ENCODE results near the gene TBC1D19.

TBC1D19 gene

DNA sequence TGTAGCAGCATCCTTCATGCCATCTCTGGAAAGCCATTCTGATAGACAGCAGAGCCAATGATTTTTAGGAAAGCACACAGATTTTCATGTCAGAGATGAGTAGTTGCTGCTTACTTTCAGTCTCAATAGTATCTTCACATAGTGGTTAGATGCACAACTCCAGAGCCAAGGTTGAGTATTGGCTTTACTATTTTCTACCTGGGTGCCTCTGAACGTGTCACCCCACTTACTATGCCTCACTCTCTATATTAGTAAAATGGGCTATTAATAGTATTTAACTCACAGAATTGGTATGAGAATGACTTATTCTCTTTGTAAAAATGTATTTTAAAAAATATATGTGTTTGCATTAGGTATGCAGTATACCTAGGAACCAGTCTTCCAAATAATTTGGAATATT is 168.0 kb downstream of the TBC1D19 start:
- DNase-seq = no peak
- Mint-ChIP-seq H3K36me3 (ENCODE audit: low read depth) (peaks cover 37% of the 10 kb centered on the region), H3K4me1 (ENCODE audit: low read depth) (peaks cover 14% of the 10 kb centered on the region), H3K27me3 (no peaks in the 10 kb centered on the region), H3K9me3 (no peaks in the 10 kb centered on the region), H3K4me3 (no peak overlapping the region), H3K27ac (peak overlapping the region; percentile 5)

DNA sequence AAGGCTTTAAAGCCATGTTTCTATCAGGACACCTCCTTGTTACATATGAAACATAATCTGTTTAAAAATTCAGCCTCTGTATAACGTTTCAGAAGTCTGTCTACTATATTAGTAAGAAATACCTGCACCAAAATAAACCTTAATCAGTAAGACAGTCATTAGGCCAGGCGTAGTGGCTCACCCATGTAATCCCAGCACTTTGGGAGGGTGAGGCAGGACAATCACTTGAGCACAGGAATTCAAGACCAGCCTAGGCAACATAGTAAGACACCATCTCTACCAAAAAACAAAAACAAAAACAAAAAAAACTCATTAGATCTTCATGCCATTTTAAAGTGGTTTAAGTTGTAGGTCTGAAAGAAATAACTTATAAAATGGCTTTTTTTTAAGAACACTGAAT is 169.3 kb downstream of the TBC1D19 start:
- Mint-ChIP-seq H3K36me3 (ENCODE audit: low read depth) (peaks cover 40% of the 10 kb centered on the region), H3K27me3 (no peaks in the 10 kb centered on the region), H3K4me3 (no peak overlapping the region), H3K27ac (no peak overlapping the region), H3K4me1 (ENCODE audit: low read depth) (peaks cover 8% of the 10 kb centered on the region), H3K9me3 (no peaks in the 10 kb centered on the region)
- DNase-seq = no peak

DNA sequence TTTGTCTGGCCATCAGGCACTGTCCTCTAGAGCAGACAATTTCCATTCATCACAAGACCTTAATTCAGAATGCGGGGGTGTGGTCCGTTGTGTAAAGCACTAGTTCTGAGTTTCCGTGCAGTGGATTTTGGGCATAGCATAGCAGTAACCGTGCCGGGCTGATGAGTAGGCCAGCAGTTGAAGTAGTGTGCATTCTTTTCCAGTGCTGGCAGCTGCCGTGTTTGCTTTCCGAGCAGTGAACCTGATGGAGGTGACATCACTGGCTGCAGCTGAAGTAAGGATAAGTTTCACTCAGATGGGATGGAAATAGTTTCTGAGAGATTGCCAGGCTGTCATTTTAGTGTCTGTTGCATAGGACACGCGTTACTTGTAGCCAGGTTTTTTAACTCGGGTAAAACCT is 169.7 kb downstream of the TBC1D19 start:
- no peaks in the 10 kb centered on the region for H3K27me3 Mint-ChIP-seq
- no peak overlapping the region for H3K27ac Mint-ChIP-seq
- peaks cover 8% of the 10 kb centered on the region for H3K4me1 Mint-ChIP-seq (ENCODE audit: low read depth)
- H3K4me3 Mint-ChIP-seq = no peak overlapping the region
- no peaks in the 10 kb centered on the region for H3K9me3 Mint-ChIP-seq
- no peak for DNase-seq
- H3K36me3 Mint-ChIP-seq (ENCODE audit: low read depth) = peaks cover 35% of the 10 kb centered on the region

DNA sequence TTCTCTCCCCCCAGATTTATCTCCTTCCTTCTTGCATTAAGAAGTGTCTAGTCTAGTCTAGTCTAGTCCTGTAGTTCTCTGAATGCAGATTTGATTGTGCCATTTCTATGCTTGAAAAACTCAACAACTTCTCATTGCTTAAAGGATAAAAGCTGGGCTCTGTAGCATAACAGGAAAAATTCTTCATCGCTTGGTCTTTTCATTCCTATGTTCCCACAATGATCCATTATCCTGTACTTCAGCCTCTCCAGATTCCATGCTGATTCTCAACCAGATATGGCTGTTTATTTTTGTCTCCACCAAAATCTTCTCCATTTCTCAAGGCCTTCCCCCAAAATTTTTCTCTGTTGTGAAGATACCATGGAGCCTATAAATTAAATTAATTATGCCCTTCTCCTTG is 173.9 kb downstream of the TBC1D19 start:
- H3K4me3 Mint-ChIP-seq = no peak overlapping the region

DNA sequence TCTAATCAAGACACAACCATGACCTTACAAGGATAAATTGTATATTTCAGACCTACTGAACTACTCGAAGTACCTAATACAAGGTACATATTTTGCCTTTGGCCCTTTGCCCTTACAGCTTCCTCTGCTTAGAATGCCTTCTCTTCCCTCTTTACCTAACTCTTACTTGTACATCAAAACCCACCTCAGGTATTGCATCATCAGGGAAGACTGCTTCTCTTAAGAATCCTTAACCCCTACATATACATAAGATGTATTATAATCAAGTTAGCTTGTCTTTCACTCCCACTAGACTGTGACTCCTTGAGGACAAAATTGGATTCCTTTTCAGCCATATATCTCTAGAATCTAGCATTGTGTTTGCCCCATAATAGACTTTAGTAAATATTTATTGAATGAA is 175.0 kb downstream of the TBC1D19 start:
- H3K4me3 Mint-ChIP-seq = no peak overlapping the region
- H3K4me1 Mint-ChIP-seq (ENCODE audit: low read depth) = peaks cover 3% of the 10 kb centered on the region
- peaks cover 10% of the 10 kb centered on the region for H3K36me3 Mint-ChIP-seq (ENCODE audit: low read depth)
- no peak overlapping the region for H3K27ac Mint-ChIP-seq
- no peak for DNase-seq
- H3K27me3 Mint-ChIP-seq = no peaks in the 10 kb centered on the region
- H3K9me3 Mint-ChIP-seq = no peaks in the 10 kb centered on the region

More for the DNA sequence above, 173.9 kb downstream of the TBC1D19 start:
- Mint-ChIP-seq H3K27ac (no peak overlapping the region), H3K9me3 (no peaks in the 10 kb centered on the region), H3K4me1 (ENCODE audit: low read depth) (peaks cover 3% of the 10 kb centered on the region), H3K27me3 (no peaks in the 10 kb centered on the region), H3K36me3 (ENCODE audit: low read depth) (peaks cover 14% of the 10 kb centered on the region)
- no peak for DNase-seq

DNA sequence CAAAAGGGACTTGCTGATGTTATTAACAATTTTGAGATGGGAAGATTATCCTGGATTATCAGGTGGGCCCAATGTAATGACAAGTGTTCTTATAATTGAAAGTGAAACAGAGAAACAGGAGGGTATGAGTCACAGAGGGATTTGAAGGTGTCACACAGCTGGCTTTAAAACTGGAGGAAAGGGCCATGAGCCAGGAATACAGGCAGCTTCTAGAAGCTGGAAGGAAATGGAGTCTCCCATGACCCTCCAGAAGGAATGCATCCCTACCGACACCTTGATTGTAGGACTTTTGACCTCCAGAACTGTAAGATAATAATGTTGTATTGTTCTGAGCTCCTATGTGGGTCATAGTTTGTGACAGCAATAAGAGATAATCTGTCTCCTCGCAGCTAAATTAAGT is 178.8 kb downstream of the TBC1D19 start:
- Mint-ChIP-seq H3K4me1 (ENCODE audit: low read depth) (peaks cover 3% of the 10 kb centered on the region), H3K9me3 (no peaks in the 10 kb centered on the region)

DNA sequence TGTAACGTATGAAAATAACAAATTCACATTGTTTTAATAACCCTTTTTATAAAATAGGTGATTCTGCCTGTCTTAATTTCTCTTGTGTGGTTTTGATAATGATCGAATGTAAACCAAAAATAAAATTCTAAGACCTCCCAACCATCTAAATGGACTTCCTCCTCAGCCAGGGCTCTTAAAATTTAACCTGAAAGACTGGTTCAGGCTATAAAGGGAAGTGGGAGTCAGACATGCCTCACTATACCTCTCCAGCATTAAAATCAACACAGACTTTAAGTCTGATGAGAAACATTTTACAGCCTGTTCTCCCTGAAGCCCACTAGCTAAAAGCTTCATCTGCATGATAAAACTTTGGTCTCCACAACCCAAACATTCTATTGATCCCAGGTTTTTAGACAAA is 179.2 kb downstream of the TBC1D19 start:
- H3K36me3 Mint-ChIP-seq (ENCODE audit: low read depth) = peaks cover 4% of the 10 kb centered on the region
- H3K4me1 Mint-ChIP-seq (ENCODE audit: low read depth) = peaks cover 3% of the 10 kb centered on the region
- DNase-seq = no peak
- no peaks in the 10 kb centered on the region for H3K9me3 Mint-ChIP-seq
- H3K27me3 Mint-ChIP-seq = no peaks in the 10 kb centered on the region
- no peak overlapping the region for H3K27ac Mint-ChIP-seq
- H3K4me3 Mint-ChIP-seq = no peak overlapping the region

More for the DNA sequence above, 178.8 kb downstream of the TBC1D19 start:
- no peak for DNase-seq
- Mint-ChIP-seq H3K36me3 (ENCODE audit: low read depth) (peaks cover 4% of the 10 kb centered on the region), H3K4me3 (no peak overlapping the region), H3K27ac (no peak overlapping the region), H3K27me3 (no peaks in the 10 kb centered on the region)

DNA sequence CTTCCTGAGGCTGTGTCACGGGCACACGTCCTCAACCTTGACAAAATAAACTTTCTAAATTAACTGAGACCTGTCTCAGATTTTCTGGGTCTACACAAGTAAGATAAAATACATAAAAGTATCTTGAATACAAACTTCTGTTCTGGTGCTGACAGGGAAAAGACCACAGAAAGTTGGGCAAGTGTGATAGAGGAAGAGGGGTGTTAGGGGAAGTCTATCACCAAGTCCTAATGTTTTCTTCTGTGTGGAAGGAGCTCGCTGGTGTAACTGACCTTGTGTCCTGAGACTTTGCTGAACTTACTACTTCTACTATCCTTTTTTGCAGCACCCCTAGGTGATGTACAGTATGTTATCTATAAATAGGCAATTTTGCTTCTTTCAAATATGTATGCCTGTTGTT is 179.8 kb downstream of the TBC1D19 start:
- Mint-ChIP-seq H3K9me3 (no peaks in the 10 kb centered on the region), H3K27me3 (no peaks in the 10 kb centered on the region), H3K27ac (no peak overlapping the region), H3K4me1 (ENCODE audit: low read depth) (peaks cover 3% of the 10 kb centered on the region), H3K4me3 (no peak overlapping the region), H3K36me3 (ENCODE audit: low read depth) (peaks cover 4% of the 10 kb centered on the region)
- no peak for DNase-seq

DNA sequence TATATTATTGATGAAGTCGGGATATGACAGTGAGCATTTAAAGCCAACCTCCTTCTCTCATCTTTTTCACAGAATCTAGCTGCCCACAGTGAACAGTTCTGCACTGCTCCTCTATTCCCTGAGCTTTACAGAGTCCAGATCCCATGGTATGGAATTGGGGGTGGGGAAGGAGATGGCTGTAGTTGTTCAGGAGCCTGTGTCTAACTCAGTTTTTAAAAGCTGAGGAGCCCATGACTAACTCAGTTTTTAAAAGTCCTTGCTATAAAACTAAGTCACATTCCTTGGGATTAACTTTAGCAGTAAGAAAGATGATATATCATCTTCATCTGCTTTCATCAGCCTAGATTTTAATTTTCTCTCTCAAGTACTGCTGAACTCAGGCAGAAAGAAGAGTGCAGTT is 180.3 kb downstream of the TBC1D19 start:
- Mint-ChIP-seq H3K9me3 (no peaks in the 10 kb centered on the region), H3K4me3 (no peak overlapping the region), H3K27ac (no peak overlapping the region), H3K36me3 (ENCODE audit: low read depth) (peaks cover 6% of the 10 kb centered on the region), H3K4me1 (ENCODE audit: low read depth) (peaks cover 3% of the 10 kb centered on the region), H3K27me3 (no peaks in the 10 kb centered on the region)
- DNase-seq = no peak

DNA sequence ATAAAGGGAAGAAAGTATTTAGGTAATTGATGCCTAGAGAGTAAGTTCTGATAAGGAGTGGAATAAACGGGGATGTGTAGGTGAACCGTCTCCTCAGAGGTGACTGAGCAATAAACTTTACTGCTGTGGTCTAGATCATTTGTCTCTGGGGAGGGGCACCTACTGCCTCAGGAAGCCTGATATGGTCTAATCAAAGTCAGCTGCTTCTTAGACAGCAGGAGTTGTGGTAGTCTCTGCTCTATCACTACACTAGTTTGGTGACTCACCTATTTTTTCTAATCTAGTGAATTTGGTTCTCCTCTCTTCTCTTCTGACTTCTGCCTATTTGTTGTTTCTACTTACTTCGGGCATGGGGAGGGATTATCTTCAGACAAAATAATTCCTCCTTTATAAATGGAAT is 181.6 kb downstream of the TBC1D19 start:
- Mint-ChIP-seq H3K4me3 (no peak overlapping the region), H3K27ac (no peak overlapping the region), H3K9me3 (no peaks in the 10 kb centered on the region), H3K36me3 (ENCODE audit: low read depth) (peaks cover 8% of the 10 kb centered on the region), H3K27me3 (no peaks in the 10 kb centered on the region), H3K4me1 (ENCODE audit: low read depth) (peaks cover 3% of the 10 kb centered on the region)
- no peak for DNase-seq

DNA sequence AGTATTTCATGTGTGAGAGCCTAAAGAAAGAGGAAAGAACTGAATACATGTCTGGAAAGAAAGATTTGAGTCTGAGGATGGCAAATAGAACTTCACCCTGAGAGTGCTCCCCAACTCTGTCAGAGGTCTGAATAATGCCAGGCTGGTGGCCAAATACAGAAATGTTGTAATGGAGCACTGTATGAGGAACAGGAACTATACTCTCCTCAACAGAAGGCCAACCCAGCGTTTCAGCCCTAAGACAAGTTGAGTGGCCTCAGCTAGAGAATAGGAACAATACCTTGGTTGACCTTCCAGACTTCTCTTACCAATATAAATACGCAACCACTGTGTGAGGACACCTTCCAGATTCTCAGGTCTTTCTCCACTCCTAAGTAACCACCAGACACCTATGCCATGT is 182.3 kb downstream of the TBC1D19 start:
- no peak overlapping the region for H3K4me3 Mint-ChIP-seq

DNA sequence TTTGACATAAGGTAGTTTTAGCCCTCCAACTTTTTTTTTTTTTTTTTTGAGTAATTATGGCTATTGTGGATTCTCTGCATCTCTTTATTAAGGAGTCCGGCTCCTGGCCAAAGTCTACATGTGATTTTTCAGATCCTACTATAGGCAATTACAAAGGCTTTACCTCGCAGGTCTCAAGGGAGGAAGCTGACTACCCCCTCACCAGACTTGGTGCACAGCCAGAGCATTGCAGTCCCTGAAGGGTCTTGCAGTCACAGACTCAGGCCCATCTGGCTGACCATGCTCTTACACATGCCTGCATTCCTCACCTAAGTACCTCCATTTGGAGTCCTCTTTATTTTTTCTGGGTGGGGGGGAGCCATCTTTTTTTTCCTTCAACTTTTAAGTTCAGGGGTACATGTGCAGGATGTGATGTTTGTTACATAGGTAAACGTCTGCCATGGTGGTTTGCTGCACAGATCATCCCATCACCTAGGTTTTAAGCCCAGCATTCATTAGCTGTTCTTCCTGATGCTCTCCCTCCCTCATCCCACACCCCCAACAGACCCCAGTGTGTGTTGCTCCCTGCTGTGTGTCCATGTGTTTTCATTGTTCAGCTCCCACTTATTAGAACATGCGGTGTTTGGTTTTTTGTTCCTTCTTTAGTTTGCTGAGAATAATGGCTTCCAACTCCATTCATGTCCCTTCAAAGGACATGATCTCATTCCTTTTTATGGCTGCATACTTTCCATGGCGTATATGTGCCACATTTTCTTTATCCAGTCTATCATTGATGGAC is 188.4 kb downstream of the TBC1D19 start:
- H3K9me3 Mint-ChIP-seq = no peaks in the 10 kb centered on the region
- peaks cover 31% of the 10 kb centered on the region for H3K36me3 Mint-ChIP-seq (ENCODE audit: low read depth)
- H3K27ac Mint-ChIP-seq = no peak overlapping the region
- H3K27me3 Mint-ChIP-seq = no peaks in the 10 kb centered on the region
- no peak overlapping the region for H3K4me3 Mint-ChIP-seq
- no peak for DNase-seq
- H3K4me1 Mint-ChIP-seq (ENCODE audit: low read depth) = no peaks in the 10 kb centered on the region

More for the DNA sequence above, 182.3 kb downstream of the TBC1D19 start:
- H3K4me1 Mint-ChIP-seq (ENCODE audit: low read depth) = peaks cover 3% of the 10 kb centered on the region
- H3K36me3 Mint-ChIP-seq (ENCODE audit: low read depth) = peaks cover 13% of the 10 kb centered on the region
- H3K9me3 Mint-ChIP-seq = no peaks in the 10 kb centered on the region
- no peaks in the 10 kb centered on the region for H3K27me3 Mint-ChIP-seq
- no peak overlapping the region for H3K27ac Mint-ChIP-seq
- DNase-seq = no peak

DNA sequence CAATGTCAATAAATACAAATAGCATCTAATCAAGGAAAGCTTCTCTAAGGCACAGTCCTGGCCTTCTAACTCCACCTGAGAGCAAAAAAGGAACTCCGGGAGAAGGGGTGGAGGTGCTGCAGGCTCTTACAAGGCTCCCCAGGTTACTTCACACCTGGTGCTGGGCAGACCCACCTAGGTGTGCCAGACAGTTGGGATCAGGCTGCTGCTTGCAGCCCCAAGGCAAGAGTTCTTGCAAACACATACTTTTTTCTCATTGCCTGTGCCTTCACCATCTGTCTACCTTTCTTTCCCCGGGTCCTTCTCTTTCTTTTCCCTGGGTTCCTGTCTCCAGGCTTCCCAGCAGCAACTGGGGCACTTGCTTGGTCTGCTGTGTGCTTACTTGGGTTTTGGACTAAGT is 195.3 kb downstream of the TBC1D19 start:
- H3K36me3 Mint-ChIP-seq (ENCODE audit: low read depth) = peaks cover 1% of the 10 kb centered on the region
- no peaks in the 10 kb centered on the region for H3K9me3 Mint-ChIP-seq
- no peak for DNase-seq
- no peak overlapping the region for H3K4me3 Mint-ChIP-seq
- H3K4me1 Mint-ChIP-seq (ENCODE audit: low read depth) = no peaks in the 10 kb centered on the region
- no peak overlapping the region for H3K27ac Mint-ChIP-seq
- H3K27me3 Mint-ChIP-seq = no peaks in the 10 kb centered on the region

DNA sequence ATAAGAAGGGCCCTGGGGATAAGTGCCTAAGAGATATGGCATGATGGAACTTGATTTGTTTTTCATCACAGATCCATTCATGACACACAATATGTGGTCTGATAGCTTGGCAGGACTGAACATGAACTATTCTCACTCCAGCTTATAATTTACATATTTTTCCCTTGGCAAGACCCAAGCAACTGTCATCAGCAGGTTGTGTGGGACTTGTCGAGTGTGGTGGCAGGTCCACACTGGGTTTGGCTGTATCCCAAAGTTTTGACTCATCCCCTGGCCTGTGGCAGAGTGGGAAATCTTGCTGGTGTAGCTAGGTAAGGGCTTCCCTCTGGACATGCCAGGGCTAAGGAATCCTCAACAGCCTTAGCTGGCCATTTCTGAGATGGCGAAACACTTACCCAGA is 195.8 kb downstream of the TBC1D19 start:
- H3K9me3 Mint-ChIP-seq = no peaks in the 10 kb centered on the region
- no peaks in the 10 kb centered on the region for H3K36me3 Mint-ChIP-seq (ENCODE audit: low read depth)
- no peak overlapping the region for H3K4me3 Mint-ChIP-seq
- no peak overlapping the region for H3K27ac Mint-ChIP-seq
- H3K27me3 Mint-ChIP-seq = no peaks in the 10 kb centered on the region
- no peaks in the 10 kb centered on the region for H3K4me1 Mint-ChIP-seq (ENCODE audit: low read depth)
- DNase-seq = no peak

DNA sequence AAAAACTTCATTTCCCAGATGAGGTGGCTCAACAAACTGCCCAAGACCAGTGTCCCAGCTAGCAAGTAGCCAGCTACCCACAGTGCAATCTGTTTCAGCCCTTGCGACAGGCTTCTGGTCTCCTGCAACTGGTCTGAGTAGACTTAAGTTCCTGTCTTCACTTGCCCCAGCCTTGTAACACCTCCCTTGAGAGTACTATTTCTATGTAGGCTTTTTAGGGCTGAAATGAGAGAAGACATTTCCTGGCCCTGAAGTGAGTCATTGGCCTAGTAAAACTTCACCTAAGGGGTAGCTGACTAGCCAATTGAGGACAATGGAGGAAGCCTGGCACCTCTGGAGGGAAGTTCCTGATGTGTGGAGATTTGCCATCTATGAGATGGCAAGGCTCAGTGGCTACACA is 196.7 kb downstream of the TBC1D19 start:
- H3K9me3 Mint-ChIP-seq = no peaks in the 10 kb centered on the region
- no peaks in the 10 kb centered on the region for H3K27me3 Mint-ChIP-seq
- H3K4me1 Mint-ChIP-seq (ENCODE audit: low read depth) = no peaks in the 10 kb centered on the region
- H3K36me3 Mint-ChIP-seq (ENCODE audit: low read depth) = no peaks in the 10 kb centered on the region
- no peak overlapping the region for H3K27ac Mint-ChIP-seq
- H3K4me3 Mint-ChIP-seq = no peak overlapping the region
- DNase-seq = no peak

Measured in activated T-cell treated with anti-CD3 and anti-CD28 coated beads, Interleukin-2, amount 50 U/mL, for 24 hours (primary cell).